Measurements from ENCODE around the gene SIDT1.

DNA sequence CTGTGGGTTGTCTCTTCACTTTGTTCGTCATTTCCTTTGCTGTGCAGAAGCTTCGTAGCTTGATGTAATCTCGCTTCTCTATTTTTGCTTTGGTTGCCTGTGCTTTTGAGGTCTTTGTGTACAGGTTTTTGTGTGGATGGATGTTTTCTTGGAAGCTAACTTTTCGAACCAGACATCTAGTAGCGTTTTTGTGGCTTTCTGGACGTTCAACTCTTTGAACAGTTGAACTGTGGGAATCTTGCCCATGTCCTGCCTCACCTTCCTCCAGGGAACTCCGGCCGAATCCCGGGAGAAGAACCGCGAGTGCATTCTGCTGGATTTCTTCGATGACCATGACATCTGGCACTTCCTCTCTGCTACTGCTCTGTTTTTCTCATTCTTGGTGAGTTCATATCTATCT is 93.5 kb downstream of the SIDT1 start:
- TF ChIP-seq, protein P1, sequence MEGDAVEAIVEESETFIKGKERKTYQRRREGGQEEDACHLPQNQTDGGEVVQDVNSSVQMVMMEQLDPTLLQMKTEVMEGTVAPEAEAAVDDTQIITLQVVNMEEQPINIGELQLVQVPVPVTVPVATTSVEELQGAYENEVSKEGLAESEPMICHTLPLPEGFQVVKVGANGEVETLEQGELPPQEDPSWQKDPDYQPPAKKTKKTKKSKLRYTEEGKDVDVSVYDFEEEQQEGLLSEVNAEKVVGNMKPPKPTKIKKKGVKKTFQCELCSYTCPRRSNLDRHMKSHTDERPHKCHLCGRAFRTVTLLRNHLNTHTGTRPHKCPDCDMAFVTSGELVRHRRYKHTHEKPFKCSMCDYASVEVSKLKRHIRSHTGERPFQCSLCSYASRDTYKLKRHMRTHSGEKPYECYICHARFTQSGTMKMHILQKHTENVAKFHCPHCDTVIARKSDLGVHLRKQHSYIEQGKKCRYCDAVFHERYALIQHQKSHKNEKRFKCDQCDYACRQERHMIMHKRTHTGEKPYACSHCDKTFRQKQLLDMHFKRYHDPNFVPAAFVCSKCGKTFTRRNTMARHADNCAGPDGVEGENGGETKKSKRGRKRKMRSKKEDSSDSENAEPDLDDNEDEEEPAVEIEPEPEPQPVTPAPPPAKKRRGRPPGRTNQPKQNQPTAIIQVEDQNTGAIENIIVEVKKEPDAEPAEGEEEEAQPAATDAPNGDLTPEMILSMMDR (conservative IDR thresholded peaks at IDR 0.05; ENCODE audit: low read length), result no peak
- no peak for TF ChIP-seq EZH2phosphoT487 (IDR thresholded peaks at IDR 0.05; ENCODE audit: borderline replicate concordance)
